ENCODE results near the gene MAP2K5. TPM values are rescaled to one million over a fixed set of nuclear protein-coding genes. Genes with fewer than 3 reads are reported as not detected.
A peak's percentile ranks its signal among the peaks of the same experiment; 100 is the strongest.

The MAP2K5 gene
- total RNA-seq, 1 experiment from 2014 or later = 15.0 TPM

- H3K4me1 Mint-ChIP-seq = peaks cover 22 to 41% of the 10 kb centered on the region in 2 experiments
Measured at GRCh38 chr15:67808821-67809220, 266.3 kb downstream of the MAP2K5 start.

More at GRCh38 chr15:67808821-67809220, 266.3 kb downstream of the MAP2K5 start:
- Histone ChIP-seq H2BK15ac (ENCODE audit: low read depth, low read length) (no peak overlapping the region), H3K4me2 (ENCODE audit: insufficient read depth, insufficient read length, low read length) (no peak overlapping the region), H3K9ac (ENCODE audit: extremely low read depth, insufficient read length, low read length) (no peak overlapping the region), H3K23ac (ENCODE audit: insufficient read length, low read depth, low read length) (no peak overlapping the region), H4K20me1 (ENCODE audit: control insufficient read depth, insufficient read depth, insufficient read length) (no peaks in the 10 kb centered on the region), H3K9me3 (ENCODE audit: control insufficient read depth, low read depth, low read length) (no peaks in the 10 kb centered on the region), H2BK120ac (ENCODE audit: low read depth, low read length, poor library complexity, severe bottlenecking) (no peak overlapping the region), H4K5ac (ENCODE audit: insufficient read length, low read depth, low read length) (no peak overlapping the region), H3K56ac (ENCODE audit: insufficient read length, low read depth, low read length) (no peak overlapping the region), H2BK12ac (ENCODE audit: insufficient read length, low read depth, low read length) (no peak overlapping the region), H3T11ph (ENCODE audit: low read length) (no peak overlapping the region), H3K79me1 (ENCODE audit: insufficient read depth, low read depth, low read length, poor library complexity, severe bottlenecking) (no peaks in the 10 kb centered on the region), H3K4me1 (ENCODE audit: insufficient read depth, low read length) (peaks cover 2% of the 10 kb centered on the region; the same call in 1 of the 2 replicates), H3K27ac (ENCODE audit: insufficient read length, low read depth, low read length) (no peak overlapping the region), H2BK5ac (ENCODE audit: insufficient read length, low read length) (no peak overlapping the region), H3K23me2 (ENCODE audit: insufficient read length, low read depth, low read length, poor library complexity, severe bottlenecking) (no peaks in the 10 kb centered on the region), H2AFZ (ENCODE audit: low read length) (no peak overlapping the region), H3K27me3 (ENCODE audit: insufficient read depth, low read length) (no peaks in the 10 kb centered on the region), H4K8ac (replicated peaks; ENCODE audit: insufficient read length, low read depth, low read length) (no peak overlapping the region), H3K79me2 (ENCODE audit: insufficient read depth, low read length) (no peaks in the 10 kb centered on the region), H3K4ac (ENCODE audit: low read depth, low read length) (no peak overlapping the region), H4K91ac (ENCODE audit: insufficient read length, low read depth, low read length) (no peak overlapping the region), H3K18ac (ENCODE audit: insufficient read length, low read depth, low read length) (no peak overlapping the region), H3K14ac (ENCODE audit: insufficient read depth, low read length) (no peak overlapping the region; the same call in 1 of the 2 replicates), H2BK20ac (ENCODE audit: low read depth, low read length, poor library complexity, severe bottlenecking) (no peak overlapping the region), H2AK5ac (ENCODE audit: insufficient read length, low read length) (no peak overlapping the region)
- Mint-ChIP-seq H3K4me3 (no peak overlapping the region), H3K36me3 (ENCODE audit: insufficient read depth in 1 of 3, low read depth in 3 of 3) (no peaks in the 10 kb centered on the region), H3K27me3 (ENCODE audit: low read depth) (peaks cover 4% of the 10 kb centered on the region), H3K9me3 (no peaks in the 10 kb centered on the region), H3K27ac (no peak overlapping the region)
- TF ChIP-seq CTCF (conservative IDR thresholded peaks at IDR 0.05) = no peak
- no CpG with 5 or more reads among the region's 7 CpGs for WGBS (ENCODE audit: extremely low coverage, insufficient read length, low lambda C conversion rate)
- peak; percentile 12 for DNase-seq
